Tongue (tissue), 2 donors: ENCODE results near the gene POLR3C. TPM values are rescaled to one million over a fixed set of nuclear protein-coding genes. Genes with fewer than 3 reads are reported as not detected.
A peak's percentile ranks its signal among the peaks of the same experiment; 100 is the strongest.
"Not testable (repeated sequence)": the region's sequence is repeated elsewhere in the genome, so short reads cannot be mapped to it uniquely, and the experiment has no call there.

Experiments
- DNase-seq: peaks from one replicate; pipeline ENCODE4 v3.0.0-alpha.2; 2015
- total RNA-seq: library from RNA; depleted of rRNA; stranded (reverse); fragments of >200 nt; gene quantifications from one replicate; pipeline ENCODE4 v1.2.3, GENCODE V29; 2014

POLR3C gene, protein sequence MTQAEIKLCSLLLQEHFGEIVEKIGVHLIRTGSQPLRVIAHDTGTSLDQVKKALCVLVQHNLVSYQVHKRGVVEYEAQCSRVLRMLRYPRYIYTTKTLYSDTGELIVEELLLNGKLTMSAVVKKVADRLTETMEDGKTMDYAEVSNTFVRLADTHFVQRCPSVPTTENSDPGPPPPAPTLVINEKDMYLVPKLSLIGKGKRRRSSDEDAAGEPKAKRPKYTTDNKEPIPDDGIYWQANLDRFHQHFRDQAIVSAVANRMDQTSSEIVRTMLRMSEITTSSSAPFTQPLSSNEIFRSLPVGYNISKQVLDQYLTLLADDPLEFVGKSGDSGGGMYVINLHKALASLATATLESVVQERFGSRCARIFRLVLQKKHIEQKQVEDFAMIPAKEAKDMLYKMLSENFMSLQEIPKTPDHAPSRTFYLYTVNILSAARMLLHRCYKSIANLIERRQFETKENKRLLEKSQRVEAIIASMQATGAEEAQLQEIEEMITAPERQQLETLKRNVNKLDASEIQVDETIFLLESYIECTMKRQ
- total RNA-seq: 25.3 TPM

DNA sequence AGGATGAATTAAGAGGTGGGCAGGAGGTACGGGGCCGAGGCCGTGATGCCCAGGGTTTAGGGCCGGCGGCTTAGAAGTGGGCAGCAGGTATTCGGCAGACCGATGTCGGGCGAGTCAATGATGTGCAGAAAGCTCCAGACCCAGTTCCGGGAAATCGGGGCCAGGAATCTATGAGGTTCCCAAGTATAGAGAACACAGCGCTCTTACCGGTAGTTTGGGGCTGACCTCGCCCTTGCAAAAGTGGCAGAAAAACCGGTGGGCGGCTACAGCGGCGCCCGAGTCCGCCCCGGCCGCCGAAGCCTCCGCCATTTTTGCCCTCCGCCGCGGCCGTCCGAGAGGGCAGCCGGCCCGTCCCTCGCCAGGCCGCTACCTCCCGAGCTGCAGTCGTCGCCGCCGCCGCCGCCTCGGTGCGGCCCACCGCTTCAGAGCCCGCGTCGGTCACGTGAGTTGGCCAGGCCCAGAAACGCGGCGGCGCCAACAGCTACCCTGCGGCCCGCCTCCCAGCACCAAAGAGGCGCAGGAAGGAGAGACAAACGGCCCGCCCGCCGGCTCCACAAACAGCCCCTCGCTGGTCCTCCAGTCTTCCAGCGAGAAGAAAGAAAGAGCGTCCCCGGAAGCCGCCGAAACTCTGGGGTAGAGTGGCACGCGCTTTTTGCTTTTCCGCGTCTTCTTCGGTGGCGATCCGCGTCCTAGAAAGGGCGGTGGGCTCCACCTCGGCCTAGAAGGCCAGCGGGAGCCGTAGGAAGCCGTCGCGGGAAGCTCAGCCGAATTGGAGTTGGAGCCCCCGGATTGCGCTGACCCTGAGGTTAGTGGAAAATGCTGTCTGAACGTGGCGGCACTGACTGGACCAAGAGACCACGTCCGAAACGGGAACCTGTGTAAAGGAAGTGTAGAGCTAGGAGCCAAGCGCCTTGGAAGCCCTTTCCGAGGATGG, at the start of gene POLR3C, which contains the start of gene RNF115:
Gene POLR3C, plus strand, starts transcription at position 636 of the 934 bp plus-strand sequence. CDS start 1,577 bp downstream, outside the sequence.
Gene RNF115, minus strand, starts transcription at position 531 of the 934 bp plus-strand sequence. Its CDS starts 222 bp downstream, at position 309.
- peak; percentile 96 for DNase-seq

DNA sequence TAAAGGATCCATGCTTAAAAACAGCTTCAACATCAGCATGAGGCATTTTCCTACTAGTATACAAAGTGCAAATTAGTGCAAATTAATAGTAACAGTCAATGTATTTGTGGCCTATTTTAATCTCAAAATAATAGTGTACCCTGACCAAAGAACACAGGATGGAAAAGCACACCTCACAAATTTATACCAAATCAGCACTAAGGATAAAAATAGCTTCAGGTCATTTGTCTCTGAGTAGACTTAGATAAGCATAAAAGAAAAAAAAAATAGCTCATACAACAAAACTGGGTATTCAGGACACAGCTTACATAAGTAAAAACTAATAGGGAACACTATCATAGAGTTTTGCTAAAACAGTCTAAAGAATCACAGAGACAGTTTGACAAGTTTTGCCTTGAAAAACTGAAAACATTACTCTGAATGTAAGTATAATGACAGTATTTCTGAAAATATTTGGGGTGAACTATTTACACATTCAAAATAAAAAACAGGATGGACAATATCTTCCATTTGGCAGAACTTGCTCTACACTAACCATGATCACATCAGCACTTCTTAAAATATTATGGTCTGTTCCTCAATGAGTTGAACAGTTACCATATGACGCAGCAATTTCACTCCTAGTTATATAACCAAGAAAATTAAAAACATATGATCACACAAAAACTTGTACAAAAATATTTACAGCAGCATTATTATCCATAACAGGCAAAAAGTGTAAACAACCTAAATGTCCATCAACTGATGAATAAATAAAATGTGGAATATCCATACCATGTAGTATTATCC, 46.4 kb upstream of the POLR3C start:
- DNase-seq: no peak

DNA sequence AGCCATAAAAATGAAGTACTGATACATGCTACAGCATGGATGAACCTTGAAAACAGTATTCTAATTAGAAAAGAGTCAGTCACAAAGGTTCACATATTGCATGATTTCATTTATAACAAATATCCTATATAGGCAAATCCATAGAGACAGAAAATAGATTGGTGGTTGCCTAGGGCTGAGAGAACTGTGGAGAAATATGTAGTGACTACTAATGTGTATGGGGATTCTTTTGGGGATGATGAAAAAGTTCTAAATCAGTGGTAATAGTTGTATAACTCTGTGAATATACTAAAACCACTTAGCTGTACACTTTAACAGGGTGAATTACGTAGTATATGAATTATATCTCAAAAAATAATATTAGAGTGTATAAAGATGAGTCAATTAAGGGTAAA, 45.9 kb upstream of the POLR3C start:
- DNase-seq: no peak

DNA sequence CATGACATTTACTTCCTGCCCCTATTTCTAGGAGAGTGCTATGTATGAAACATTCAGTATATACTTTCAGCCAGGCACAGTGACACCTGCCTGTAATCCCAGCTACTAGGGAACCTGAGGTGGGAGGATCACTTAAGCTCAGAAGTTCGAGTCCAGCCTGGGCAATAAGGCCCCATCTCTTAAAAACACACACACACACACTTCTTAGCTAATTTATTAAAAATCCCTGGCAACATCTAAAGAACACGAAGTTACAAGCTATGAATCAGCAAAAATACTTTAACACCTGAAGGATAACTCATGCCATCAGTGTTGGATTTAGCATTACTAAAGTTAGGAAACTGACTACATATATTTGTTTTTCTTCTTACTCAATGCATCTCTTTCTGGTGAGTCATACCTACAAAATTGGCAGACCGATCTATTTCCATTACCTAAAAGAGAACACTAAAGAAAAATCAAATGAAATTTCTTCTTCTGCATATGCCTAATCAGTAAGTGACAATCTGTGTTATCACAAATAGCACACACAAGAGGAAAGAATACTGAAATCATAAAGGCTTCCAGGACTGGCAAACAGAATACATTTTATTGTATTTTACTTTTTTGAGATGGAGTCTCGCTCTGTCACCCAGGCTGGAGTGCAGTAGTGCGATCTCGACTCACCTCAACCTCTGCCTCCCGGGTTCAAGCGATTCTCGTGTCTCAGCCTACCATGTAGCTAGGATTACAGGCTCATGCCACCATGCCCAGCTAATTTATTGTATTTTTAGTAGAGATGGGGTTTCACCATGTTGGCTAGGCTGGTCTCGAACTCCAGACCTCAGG, 41.5 kb upstream of the POLR3C start:
- DNase-seq: peak; percentile 39

DNA sequence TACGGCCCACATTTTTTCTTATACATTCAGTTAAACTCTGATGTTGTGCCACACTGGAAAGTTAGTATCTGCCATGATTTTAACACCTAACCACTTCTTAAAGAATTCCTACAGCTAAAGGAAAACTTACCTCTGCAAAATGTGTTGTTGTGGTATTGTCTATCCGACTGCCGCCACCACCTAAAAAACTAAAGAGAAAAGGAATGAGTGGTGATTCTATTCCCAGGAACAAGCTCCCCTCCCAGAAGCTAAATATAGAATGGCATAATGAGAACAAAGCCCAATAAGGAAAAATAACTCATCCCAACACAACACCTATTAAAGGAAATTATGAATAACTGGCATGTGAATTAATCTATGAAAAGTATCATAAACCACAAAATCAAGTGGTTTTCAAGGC, 39.6 kb upstream of the POLR3C start:
- DNase-seq: no peak

DNA sequence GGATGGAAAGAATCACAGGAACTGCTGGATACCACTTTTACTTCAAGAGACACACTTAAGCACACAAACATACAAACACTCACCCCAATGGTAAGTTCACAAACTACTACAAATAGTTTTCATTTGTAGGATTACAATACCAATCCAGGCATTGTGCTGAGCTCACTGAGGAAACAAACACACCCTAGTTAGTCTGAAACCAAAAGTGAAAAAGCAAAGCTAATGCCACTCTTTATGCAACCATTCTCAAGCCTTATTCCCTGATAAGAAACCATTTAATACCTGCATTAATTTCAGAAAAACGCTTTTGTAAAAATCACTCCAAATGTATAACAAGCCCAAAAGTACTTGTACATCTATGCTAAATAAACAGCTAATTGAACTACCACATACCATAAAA, 38.5 kb upstream of the POLR3C start:
- no peak for DNase-seq

DNA sequence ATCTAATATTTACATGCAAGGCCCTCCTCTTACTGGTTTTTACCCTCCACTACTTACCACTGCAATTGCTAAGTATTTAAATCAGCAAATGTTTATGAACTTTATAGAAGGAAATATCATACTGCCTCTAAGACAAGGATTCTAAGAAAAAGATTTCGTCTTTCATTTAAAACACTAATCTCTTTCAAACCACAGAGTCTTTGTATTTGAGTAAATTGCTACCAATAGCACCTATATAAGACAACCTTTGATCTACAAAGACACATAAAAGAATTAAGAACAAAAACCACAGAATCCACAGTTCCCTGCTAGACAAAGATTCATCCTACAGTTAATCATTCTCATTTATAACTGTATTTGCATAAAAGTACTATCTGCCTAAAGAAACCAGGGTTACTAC, 37.7 kb upstream of the POLR3C start:
- no peak for DNase-seq

DNA sequence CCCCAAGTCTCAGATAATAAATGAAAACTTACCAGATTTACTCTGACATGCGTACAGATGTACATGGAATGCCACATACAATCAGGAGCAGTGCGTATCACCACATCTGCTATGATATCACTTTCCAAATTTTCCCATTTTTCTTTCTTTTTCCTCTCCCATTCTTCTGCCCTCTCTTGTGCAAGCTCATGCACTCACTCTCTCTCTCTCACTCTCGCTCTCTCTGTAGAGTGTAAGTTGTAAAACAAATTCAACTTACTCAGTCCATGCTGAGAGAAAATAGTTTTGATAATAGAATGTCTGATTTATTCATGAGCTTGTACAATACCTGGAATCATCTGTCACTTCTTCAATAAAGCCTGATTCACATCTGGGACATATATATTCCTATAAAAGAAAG, 35.4 kb upstream of the POLR3C start:
- no peak for DNase-seq

DNA sequence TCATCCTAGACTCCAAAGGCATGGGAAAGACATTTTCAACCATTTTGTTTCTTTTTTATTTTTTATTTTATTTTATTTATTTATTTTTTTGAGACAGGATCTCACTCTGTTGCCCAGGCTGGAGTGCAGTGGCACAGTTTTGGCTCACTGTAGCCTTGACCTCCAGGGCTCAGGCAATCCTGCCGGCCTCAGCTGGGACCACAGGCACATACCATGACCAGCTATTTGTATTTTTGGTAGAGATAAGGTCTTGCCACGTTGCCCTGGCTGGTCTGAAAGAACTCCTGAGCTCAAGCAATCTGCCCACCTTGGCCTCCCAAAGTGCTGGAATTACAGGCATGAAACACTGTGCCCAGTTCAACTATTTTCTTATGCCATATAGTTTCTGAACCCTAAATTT, 32.1 kb upstream of the POLR3C start:
- DNase-seq: not testable (repeated sequence)

DNA sequence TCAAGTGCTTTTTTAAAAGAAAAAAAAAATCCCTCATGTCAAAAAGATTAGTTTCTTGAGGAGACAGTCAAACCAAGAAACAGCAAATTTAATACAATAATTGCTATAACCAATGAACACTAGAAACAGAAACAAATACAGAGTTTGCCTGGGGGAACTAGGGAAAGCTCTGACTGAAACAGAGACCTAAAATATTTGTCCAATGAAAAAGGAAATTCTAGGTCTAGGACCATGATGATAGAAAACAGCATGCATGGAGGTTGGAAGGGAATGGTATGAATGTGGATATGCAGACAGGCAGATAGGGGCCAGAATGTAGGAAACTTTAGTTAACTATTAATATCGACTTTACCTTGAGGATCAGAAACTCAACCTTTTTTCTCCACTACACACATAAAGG, 31.5 kb upstream of the POLR3C start:
- no peak for DNase-seq

DNA sequence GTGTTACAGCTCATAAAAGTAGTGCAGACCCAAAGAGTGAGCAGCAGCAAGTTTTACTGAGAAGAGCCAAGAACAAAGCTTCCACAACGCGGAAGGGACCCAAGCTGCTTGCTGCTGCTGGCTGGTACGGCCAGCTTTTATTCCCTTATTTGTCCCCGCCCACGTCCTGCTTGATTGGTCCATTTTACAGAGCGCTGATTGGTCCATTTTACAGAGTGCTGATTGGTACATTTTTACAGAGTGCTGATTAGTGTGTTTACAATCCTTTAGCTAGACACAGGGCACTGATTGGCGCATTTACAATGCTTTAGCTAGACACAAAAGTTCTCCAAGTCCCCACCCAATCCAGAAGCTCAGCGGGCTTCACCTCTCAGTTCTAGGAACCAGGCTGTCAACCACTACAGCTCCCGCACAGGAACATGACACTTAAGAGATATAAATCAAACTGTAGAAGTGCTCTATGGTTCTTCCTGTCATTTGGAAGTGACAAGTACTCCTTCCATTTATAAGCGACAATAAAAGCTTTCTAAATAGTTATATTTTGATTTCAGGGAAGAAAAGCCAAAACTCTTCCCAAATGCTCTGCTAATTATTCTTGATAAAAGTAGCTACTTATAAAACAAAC, 28.6 kb upstream of the POLR3C start:
- DNase-seq: no peak

DNA sequence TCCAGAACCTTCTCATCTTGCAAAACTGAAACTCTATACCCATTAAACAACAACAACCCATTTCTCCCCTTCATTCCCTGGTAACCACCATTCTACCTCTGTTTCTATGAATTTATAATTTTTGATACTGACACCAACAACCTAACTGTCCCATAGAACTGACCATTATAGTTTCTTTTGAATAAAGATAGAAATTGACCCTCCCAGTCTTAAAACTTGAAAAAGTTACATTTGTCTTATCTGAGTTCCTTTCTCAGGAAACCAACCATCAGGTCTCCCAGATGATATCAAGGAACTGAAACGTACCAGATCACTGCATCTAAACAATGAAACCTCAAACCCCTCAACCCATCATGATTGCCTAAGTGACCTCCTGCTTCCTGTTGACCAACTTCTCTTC, 27.2 kb upstream of the POLR3C start:
- DNase-seq: no peak

DNA sequence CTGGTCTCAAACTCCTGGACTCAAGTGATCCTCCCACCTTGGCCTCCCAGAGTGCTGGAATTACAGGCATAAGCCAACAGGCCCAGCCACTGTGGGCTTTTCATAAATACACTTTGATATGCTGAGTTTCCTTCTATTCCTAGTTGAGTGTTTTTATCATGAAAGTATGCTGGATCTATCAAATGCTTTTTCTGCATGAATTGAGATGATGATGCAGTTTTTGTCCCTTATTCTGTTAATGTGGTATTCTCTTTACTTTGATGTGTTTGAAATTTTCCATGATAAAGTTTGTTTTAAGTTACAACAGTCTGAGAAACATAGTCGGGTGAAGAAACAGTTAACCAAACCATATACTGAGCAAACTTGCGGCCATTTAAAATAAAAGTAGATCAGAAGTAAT, 24.2 kb upstream of the POLR3C start:
- no peak for DNase-seq

DNA sequence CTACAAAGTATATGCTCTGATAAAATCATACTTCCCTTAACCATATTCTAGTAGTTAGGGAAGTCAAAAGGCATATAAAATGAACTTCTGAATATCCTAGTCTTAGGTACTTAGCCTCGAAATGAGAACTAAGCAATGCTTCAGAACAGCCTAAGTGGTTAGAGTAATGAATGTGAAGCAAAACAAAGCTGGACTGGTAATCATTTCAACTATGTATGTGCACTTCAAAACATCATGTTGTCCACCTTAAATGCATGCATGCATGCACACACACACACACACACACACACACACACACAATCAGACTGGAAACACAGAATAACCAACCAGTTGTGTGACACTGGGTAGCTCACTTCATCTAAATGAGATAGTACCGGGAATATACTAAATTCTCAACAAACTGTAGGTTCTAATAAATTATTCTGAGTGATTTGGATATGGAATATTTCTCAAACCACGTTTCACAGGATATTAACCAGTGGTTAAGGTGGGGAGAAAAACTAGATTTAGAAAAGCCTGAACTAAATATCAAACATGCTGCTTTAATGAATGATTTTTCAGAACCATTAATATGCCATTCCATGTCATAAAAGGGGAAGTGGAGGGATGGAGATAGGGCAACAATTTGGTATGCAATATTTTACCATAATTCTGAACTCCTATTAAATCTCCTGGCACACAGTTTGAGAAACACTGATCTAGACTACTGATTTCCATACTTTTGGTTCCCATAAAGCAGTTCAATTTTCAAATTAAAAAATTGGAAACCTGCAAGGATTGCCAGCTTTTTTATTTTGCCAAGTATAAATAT, 19.6 kb upstream of the POLR3C start:
- DNase-seq: no peak

DNA sequence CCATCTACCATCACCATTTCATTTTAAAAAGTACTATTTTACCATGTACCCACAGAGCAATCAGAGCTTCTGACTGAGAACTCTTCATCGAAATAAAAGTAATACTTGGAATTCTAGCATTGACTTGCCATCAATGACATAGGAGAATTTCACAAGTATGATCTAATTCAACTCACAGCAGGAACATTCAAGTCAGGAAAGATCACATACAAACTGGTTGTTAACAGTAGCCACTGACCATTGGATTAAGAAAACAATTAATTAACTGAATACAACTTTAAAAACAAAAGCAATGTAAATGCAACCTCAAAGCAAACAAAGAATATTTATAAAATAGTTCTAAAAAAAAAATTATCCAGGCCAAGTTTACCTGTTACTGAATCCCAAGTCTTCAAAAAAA, 18.9 kb upstream of the POLR3C start:
- no peak for DNase-seq

DNA sequence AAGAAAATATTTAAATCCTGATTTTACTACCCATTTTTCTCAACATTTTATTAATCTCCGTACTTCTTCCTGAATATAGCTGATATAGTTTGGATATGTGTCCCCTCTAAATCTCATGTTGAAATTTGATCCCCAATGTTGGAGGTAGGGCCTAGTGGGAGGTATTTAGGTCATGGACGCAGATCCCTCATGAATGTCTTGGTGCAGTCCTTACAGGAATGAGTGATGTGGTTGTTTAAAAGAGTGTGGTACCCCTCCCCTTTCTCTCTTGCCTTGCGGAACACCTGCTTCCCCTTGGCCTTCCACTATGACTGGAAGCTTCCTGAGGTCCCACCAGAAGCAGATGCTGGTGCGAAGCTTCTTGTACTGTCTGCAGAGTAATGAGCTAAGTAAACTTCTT, 17.6 kb upstream of the POLR3C start:
- no peak for DNase-seq

DNA sequence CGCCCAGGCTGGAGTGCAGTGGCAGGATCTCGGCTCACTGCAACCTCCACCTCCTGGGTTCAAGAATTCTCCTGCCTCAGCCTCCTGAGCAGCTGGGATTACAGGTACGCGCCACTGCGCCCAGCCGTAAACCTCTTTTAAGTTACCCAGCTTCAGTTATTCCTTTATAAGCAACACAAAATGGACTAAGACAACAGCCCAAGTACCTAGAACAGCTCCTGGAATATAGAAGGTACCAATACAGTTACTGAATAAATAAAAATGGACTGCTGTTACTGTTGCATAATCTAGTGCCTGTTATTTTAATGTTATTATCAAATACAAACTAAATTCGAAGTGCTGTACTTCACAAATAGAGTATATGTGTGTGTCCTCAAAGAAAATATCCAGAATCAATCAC, 17.2 kb upstream of the POLR3C start:
- no peak for DNase-seq

DNA sequence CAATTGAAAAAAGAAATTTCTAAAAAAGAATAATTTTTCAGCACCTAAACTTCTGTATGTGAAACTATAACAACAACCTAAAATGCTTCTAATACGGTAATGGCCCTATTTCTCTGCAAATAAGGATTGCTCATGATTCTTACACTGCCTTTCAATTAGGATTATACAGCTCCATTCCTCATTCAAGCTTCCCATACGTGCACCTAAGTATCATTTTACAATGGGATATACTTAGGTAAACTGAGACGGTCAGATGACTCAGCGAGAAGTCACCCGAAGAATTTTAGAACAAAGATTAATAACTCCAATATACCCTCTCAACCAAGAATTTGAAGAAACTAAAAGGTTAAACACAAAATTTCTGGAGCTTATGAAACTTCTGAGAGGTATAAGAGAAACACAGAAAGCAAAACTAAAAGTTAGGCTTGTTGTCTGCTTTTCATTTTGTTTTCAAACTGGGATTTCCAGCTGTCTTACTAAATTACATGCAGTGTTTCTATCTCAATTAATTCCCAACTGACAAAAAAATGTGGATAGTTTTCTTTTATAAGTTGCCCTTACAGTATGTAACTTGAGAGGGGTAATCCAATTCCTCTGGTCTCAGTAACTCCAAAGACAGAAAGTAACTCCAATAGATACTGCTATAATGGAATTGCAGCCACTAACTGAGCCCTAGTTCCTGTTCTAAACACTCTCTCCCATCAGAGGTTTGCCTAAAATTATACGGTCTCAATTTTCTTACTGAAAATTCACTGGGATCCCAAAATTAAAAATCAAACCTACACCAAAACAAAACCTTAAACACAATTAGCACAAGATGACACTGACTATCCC, 10.8 kb upstream of the POLR3C start:
- DNase-seq: not testable (repeated sequence)

DNA sequence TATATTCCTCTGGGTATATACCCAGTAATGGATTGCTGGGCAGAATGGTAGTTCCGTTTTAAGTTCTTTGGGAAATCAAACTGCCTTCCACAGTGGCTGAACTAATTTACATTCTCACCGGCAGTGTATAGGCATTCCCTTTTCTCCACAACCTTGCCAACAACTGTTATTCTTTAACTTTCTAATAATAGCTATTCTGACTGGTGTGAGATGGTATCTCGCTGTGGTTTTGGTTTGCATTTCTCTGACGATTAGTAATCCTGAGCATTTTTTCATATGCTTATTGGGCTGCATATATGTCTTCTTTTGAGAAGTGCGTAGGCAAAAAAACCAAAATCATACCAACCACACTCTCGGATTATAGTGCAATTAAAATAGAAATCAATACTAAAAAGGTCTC, 5.9 kb upstream of the POLR3C start:
- not testable (repeated sequence) for DNase-seq
